Upper lobe of left lung (tissue), 6 donors: ENCODE measurements around the gene EIF5A. TPM values are rescaled to one million over a fixed set of nuclear protein-coding genes. Genes with fewer than 3 reads are reported as not detected.

ENCODE experiments used
- ATAC-seq, 2 donors: fragments of 200-7000 bp; cut with Tn5 transposase; one replicate each; pipeline ENCODE4 v1.9.1; 2022; ENCODE audit warnings: mild to moderate bottlenecking in 2 of 2, moderate library complexity in 2 of 2; ENCODE audit not compliant: low FRiP score in 2 of 2
- DNase-seq, 2 donors: peaks; one replicate each; pipeline ENCODE4 v3.0.0-alpha.2; 2019 to 2020
- H3K27ac ChIP-seq, 4 donors: fragments of 200-600 bp; sonication (generic); one replicate each; pipeline ENCODE4 v1.5.1; 2016 to 2019
- H3K27me3 ChIP-seq, 4 donors: fragments of 200-600 bp; sonication (generic); one replicate each; pipeline ENCODE4 v1.5.1; 2017 to 2019
- H3K36me3 ChIP-seq, 4 donors: fragments of 200-600 bp; sonication (generic); one replicate each; pipeline ENCODE4 v1.5.1; 2016 to 2019
- H3K4me1 ChIP-seq, 4 donors: fragments of 200-600 bp; sonication (generic); one replicate each; pipeline ENCODE4 v1.5.1; 2018 to 2019
- H3K4me3 ChIP-seq, 4 donors: fragments of 200-600 bp; sonication (generic); one replicate each; pipeline ENCODE4 v1.5.1; 2017 to 2019; ENCODE audit warnings: mild to moderate bottlenecking in 2 of 4, moderate library complexity in 1 of 4
- H3K9me3 ChIP-seq, 4 donors: fragments of 200-600 bp; sonication (generic); one replicate each; pipeline ENCODE4 v1.5.1; 2018 to 2019
- EP300 ChIP-seq, 4 donors: sonication (generic); formaldehyde crosslinking; IDR thresholded peaks; one replicate each; pipeline ENCODE4 v1.5.1; 2017; ENCODE audit warnings: antibody characterized with exemption in 4 of 4, control low read depth in 2 of 4
- POLR2A ChIP-seq, 4 donors: fragments of 450-650 bp; IDR thresholded peaks; one replicate each; pipeline ENCODE4 v1.5.1; 2016 to 2017; ENCODE audit warnings: antibody characterized with exemption in 4 of 4, mild to moderate bottlenecking in 2 of 4
- POLR2AphosphoS5 ChIP-seq, 2 donors: sonication (generic); formaldehyde crosslinking; IDR thresholded peaks; one replicate each; pipeline ENCODE4 v1.5.1; 2017; ENCODE audit warnings: antibody characterized with exemption in 2 of 2
- WGBS, 2 donors: methylation state at CpG; one replicate each; pipeline ENCODE4 v1.1.5; 2017 to 2018; 5-methylcytosine and 5-hydroxymethylcytosine counted together
- total RNA-seq, 6 donors: library from RNA; depleted of rRNA in 4 of 6; stranded (reverse); fragments of >200 nt in 4 of 6; gene quantifications; one replicate each; pipeline versions ENCODE4 v1.1.0 to v1.2.1, GENCODE V29; 2016 to 2021
- TF ChIP-seq, protein P1 (sequence below), 6 experiments: fragments of 450-650 bp in 4 of 6; fragments of 200-600 bp in 2 of 6; sonication (generic) in 2 of 6; IDR thresholded peaks; one replicate each; pipeline ENCODE4 v1.5.1; 2016 to 2019; ENCODE audit warnings: antibody characterized with exemption in 6 of 6
- donor health status: DM: no; HTN: no; CAD: no; lungs with moderate emphysema.
- donor health status: DM: no; HTN: yes; CAD: no; lungs with severe emphysema.

EIF5A gene
- total RNA-seq, 6 donors from 2014 or later: 84.9 to 303 (median 207) TPM

GRCh38 chr17:7354262-7354843 lies 46.9 kb downstream of the EIF5A start:
- DNase-seq (no peak), ATAC-seq (no peak)
- no peaks in the 10 kb centered on the region for H3K27me3 ChIP-seq
- H3K9me3 ChIP-seq: no peaks in the 10 kb centered on the region
- no peak overlapping the region for H3K4me3 ChIP-seq
- H3K27ac ChIP-seq: peak overlapping the region in 2 of 4 donors; percentile 44 to 95
- 76 to 78% methylated on average over 7 to 9 of the region's 9 CpGs for WGBS, 2 donors
- H3K4me1 ChIP-seq: peaks cover 36 to 57% (median 42%) of the 10 kb centered on the region in 4 donors
- H3K36me3 ChIP-seq: no peaks in the 10 kb centered on the region
- TF ChIP-seq POLR2AphosphoS5 (IDR thresholded peaks at IDR 0.05) (no peak), POLR2A (IDR thresholded peaks at IDR 0.05) (no peak), EP300 (IDR thresholded peaks at IDR 0.05) (no peak)
- TF ChIP-seq, protein P1, sequence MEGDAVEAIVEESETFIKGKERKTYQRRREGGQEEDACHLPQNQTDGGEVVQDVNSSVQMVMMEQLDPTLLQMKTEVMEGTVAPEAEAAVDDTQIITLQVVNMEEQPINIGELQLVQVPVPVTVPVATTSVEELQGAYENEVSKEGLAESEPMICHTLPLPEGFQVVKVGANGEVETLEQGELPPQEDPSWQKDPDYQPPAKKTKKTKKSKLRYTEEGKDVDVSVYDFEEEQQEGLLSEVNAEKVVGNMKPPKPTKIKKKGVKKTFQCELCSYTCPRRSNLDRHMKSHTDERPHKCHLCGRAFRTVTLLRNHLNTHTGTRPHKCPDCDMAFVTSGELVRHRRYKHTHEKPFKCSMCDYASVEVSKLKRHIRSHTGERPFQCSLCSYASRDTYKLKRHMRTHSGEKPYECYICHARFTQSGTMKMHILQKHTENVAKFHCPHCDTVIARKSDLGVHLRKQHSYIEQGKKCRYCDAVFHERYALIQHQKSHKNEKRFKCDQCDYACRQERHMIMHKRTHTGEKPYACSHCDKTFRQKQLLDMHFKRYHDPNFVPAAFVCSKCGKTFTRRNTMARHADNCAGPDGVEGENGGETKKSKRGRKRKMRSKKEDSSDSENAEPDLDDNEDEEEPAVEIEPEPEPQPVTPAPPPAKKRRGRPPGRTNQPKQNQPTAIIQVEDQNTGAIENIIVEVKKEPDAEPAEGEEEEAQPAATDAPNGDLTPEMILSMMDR (IDR thresholded peaks at IDR 0.05): no peak

GRCh38 chr17:7355053-7355452 lies 47.6 kb downstream of the EIF5A start, which contains the start of gene TMEM95:
TSS of gene TMEM95 (plus strand) at chr17:7355156. CDS start at chr17:7355205, 49 bp downstream.
- H3K36me3 ChIP-seq: no peaks in the 10 kb centered on the region
- ATAC-seq: no peak
- TF ChIP-seq EP300 (IDR thresholded peaks at IDR 0.05) (no peak), POLR2AphosphoS5 (IDR thresholded peaks at IDR 0.05) (no peak), POLR2A (IDR thresholded peaks at IDR 0.05) (no peak)
- TF ChIP-seq, protein P1 (IDR thresholded peaks at IDR 0.05): no peak
- no peak within 1 kb of the TSS for H3K4me3 ChIP-seq
- H3K4me1 ChIP-seq: peaks cover 29 to 50% (median 35%) of the 10 kb centered on the region in 4 donors
- DNase-seq: peak in 1 of 2 donors; percentile 82
- H3K27me3 ChIP-seq: no peaks in the 10 kb centered on the region
- peak within 1 kb of the TSS in 2 of 4 donors; percentile 44 to 95 for H3K27ac ChIP-seq
- no peaks in the 10 kb centered on the region for H3K9me3 ChIP-seq
- WGBS, 2 donors: 66% methylated on average over 10 of the region's 10 CpGs; no CpG with 5 or more reads in 1 of the 2 donors

- H3K36me3 ChIP-seq: no peaks in the 10 kb centered on the region
- WGBS, 2 donors: 71 to 72% methylated on average over 8 of the region's 8 CpGs
- no peak for ATAC-seq
- H3K4me3 ChIP-seq: no peak overlapping the region
- TF ChIP-seq POLR2AphosphoS5 (IDR thresholded peaks at IDR 0.05) (no peak), EP300 (IDR thresholded peaks at IDR 0.05) (no peak), POLR2A (IDR thresholded peaks at IDR 0.05) (no peak)
- TF ChIP-seq, protein P1 (IDR thresholded peaks at IDR 0.05): no peak
- H3K27ac ChIP-seq: peak overlapping the region in 1 of 4 donors; percentile 44
- no peaks in the 10 kb centered on the region for H3K27me3 ChIP-seq
- no peaks in the 10 kb centered on the region for H3K9me3 ChIP-seq
- no peak for DNase-seq
- H3K4me1 ChIP-seq: peaks cover 23 to 45% (median 30%) of the 10 kb centered on the region in 4 donors
Observed at GRCh38 chr17:7355573-7355972, 48.1 kb downstream of the EIF5A start.

GRCh38 chr17:7356072-7356549 lies 48.7 kb downstream of the EIF5A start:
- H3K36me3 ChIP-seq: no peaks in the 10 kb centered on the region
- no peak overlapping the region for H3K4me3 ChIP-seq
- H3K27ac ChIP-seq: no peak overlapping the region
- no peaks in the 10 kb centered on the region for H3K9me3 ChIP-seq
- H3K27me3 ChIP-seq: no peaks in the 10 kb centered on the region
- ATAC-seq (peak; percentile 56 to 85), DNase-seq (peak; percentile 88 to 91)
- H3K4me1 ChIP-seq: peaks cover 19 to 39% (median 25%) of the 10 kb centered on the region in 4 donors
- 12 to 30% methylated on average over 6 to 12 of the region's 12 CpGs for WGBS, 2 donors
- TF ChIP-seq, protein P1 (IDR thresholded peaks at IDR 0.05): peak; percentile 87 to 95 (median 94)
- TF ChIP-seq POLR2AphosphoS5 (IDR thresholded peaks at IDR 0.05): peak in 1 of 2 donors; percentile 34
- no peak for TF ChIP-seq POLR2A (IDR thresholded peaks at IDR 0.05)
- TF ChIP-seq EP300 (IDR thresholded peaks at IDR 0.05): no peak
